GM18858 (cell line): Measurements from ENCODE around the gene WDR45B.

Source experiments
- ATAC-seq: cut with Tn5 transposase; IDR thresholded peaks from one replicate; pipeline ENCODE4 v1.9.1; 2021; ENCODE audit not compliant: unreplicated experiment

WDR45B gene

GRCh38 chr17:82648165-82648668, at the start of gene WDR45B:
Gene WDR45B (minus strand): TSS chr17:82648444. CDS start chr17:82648340, 104 bp downstream.
- peak; percentile 73 for ATAC-seq

GRCh38 chr17:82697808-82698064, 49.5 kb upstream of the WDR45B start:
- ATAC-seq, result no peak

GRCh38 chr17:82696916-82697807, 48.9 kb upstream of the WDR45B start:
- no peak for ATAC-seq

GRCh38 chr17:82696259-82696658, 48.0 kb upstream of the WDR45B start:
- no peak for ATAC-seq

- no peak for ATAC-seq
These were observed 46.4 kb upstream of the WDR45B start for GRCh38 chr17:82694647-82695046.

- ATAC-seq, result no peak
These were observed 45.1 kb upstream of the WDR45B start for GRCh38 chr17:82693168-82693867.

- no peak for ATAC-seq
These were observed 44.0 kb upstream of the WDR45B start for GRCh38 chr17:82692268-82692667.

GRCh38 chr17:82691714-82692113, 43.5 kb upstream of the WDR45B start:
- no peak for ATAC-seq

GRCh38 chr17:82690786-82691489, 42.7 kb upstream of the WDR45B start:
- ATAC-seq, result no peak

GRCh38 chr17:82689077-82689476, 40.8 kb upstream of the WDR45B start:
- no peak for ATAC-seq

- no peak for ATAC-seq
These were observed 39.6 kb upstream of the WDR45B start for GRCh38 chr17:82687871-82688270.

- ATAC-seq, result no peak
These were observed 39.2 kb upstream of the WDR45B start for GRCh38 chr17:82687375-82687861.

- no peak for ATAC-seq
These were observed 38.4 kb upstream of the WDR45B start for GRCh38 chr17:82686366-82687324.

GRCh38 chr17:82685291-82685690, 37.0 kb upstream of the WDR45B start:
- no peak for ATAC-seq

GRCh38 chr17:82684228-82684841, 36.1 kb upstream of the WDR45B start:
- ATAC-seq, result no peak

- ATAC-seq, result no peak
These were observed 35.3 kb upstream of the WDR45B start for GRCh38 chr17:82683534-82683933.

GRCh38 chr17:82681547-82681946, 33.3 kb upstream of the WDR45B start:
- ATAC-seq, result no peak

GRCh38 chr17:82679586-82680465, 31.6 kb upstream of the WDR45B start:
- ATAC-seq, result no peak
